HG03442 (cell line): ENCODE results near the gene RAD23A.

Source experiments
- ATAC-seq: cut with Tn5 transposase; IDR thresholded peaks from one replicate; pipeline ENCODE4 v1.9.1; 2021; ENCODE audit warnings: mild to moderate bottlenecking, moderate library complexity; ENCODE audit not compliant: unreplicated experiment

RAD23A gene

DNA sequence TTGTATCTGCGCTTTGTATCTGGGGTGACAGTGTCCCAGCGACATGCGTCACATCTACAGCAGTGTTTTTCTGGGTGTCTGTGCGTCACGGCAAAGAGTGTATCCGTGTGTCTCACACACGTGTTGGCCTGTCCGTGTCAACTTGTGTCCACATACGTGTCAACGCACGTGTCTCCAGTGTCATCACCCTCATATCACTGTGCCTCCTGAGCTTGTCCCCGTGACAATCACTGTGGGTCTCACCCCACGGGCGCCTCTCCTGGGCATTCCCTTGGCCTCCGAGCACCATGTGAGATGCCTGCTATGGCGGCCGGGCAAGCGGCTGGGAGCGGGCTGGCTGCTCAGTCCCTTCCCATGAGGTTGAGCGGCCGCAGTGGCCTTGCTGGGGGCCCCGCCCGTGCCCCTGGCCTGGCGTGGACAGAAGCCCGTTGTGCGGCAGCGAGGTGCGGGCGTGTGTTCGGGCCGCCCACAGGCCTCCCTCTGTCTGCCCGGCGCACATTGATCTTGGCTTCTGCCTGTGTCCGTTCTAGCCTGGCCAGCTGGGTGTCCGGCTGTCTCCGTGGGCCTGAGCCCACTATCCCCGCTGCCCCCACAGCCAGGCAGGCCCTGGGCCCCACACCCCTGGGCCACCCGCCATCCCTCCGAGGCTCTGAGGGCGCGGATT, 56.0 kb downstream of the RAD23A start:
- no peak for ATAC-seq

DNA sequence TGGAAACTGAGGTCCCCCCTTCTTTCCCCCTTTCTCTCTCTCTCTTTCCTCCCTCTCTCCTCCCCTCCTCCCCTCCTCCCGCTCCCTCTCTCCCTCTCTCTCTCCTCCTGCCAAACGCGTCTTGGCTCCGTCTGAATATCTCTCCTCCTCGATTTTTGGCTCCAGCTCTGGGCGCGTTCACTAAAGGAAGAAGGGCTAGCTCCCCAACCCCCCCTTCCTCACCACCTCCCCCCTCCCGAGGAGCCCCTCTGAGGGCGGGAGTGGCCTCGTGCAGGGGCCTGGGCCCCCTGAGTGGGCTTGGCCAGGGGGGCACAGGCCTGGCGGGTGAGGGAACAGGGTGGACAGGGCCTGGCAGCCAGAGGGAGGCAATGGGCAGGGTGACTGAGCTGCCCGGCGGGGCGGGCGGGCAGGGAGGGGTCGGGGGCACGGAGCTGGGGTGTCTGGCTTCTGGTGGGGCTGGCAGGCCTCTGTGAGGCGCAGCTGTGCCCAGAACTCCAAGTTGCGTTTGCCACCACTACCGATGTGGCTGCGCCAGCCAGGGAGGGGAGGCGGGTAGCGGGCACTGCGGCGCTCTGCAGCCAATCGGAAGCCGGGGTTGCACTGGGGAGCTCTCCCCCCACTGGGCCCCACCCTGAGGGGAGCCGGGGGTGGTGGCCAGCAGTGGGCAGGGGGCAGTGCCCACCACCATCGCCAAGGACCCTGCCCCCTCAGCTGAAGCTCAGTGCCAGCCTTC, 56.7 kb downstream of the RAD23A start:
- no peak for ATAC-seq

DNA sequence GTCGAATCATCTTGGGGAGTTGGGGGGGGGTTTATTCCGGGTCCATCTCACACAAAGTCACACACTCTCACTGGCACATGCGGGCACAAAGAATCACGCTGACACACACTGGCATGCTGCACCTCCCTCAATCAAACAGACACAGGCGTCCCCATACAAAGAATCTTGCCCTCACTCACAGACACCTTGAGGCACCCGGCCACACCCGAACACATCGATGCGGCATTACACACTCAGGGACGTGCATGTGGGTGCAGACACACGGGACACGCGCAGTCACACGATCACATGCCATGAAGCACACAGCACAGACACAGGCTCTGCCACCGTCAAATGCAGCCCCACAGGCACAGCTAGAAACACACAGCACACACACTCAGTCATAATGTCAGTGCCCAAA, 57.4 kb downstream of the RAD23A start:
- no peak for ATAC-seq
